Measurements from ENCODE around the gene PGBD5. TPM values are rescaled to one million over a fixed set of nuclear protein-coding genes. Genes with fewer than 3 reads are reported as not detected.

PGBD5 gene
- polyA plus RNA-seq, 3 donors = 0.44 TPM; not detected in 2

DNA sequence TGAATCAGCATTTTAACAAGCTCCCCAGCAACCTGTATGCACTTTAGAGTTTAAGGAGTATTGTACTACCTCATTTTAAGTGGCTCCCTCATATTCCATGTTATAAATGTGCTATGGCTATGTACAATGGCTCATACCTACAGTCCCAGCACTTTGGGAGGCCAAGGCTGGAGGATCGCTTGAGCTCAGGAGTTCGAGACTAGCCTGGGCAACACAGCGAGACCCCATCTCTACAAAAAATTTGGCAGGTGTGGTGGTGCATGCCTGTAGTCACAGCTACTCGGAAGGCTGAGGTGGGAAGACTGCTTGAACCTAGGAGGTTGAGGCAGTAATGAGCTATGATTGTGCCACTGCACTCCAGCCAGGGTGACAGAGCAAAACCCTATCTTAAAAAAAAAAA, 40.2 kb downstream of the PGBD5 start:
- Histone ChIP-seq H3K4me3 (replicated peaks in 1 of 3; ENCODE audit: low read depth in 2 of 3, low read length in 3 of 3) (no peak overlapping the region), H3K36me3 (replicated peaks in 1 of 2; ENCODE audit: control insufficient read depth in 1 of 2, insufficient read depth in 2 of 2, low read length in 2 of 2) (no peaks in the 10 kb centered on the region), H3K4me2 (replicated peaks; ENCODE audit: extremely low read depth, low read length, poor library complexity, severe bottlenecking) (no peak overlapping the region), H2AFZ (ENCODE audit: insufficient read depth, low read depth, low read length, poor library complexity, severe bottlenecking) (no peak overlapping the region), H3K4me1 (ENCODE audit: control insufficient read depth in 1 of 2, insufficient read depth in 2 of 2, low read length in 2 of 2) (no peaks in the 10 kb centered on the region), H3K27me3 (ENCODE audit: control insufficient read depth in 2 of 2, insufficient read depth in 2 of 2, low read length in 2 of 2) (no peaks in the 10 kb centered on the region), H3K79me2 (ENCODE audit: insufficient read depth, low read length) (no peaks in the 10 kb centered on the region), H3K27ac (ENCODE audit: low read depth in 1 of 2, low read length in 2 of 2) (no peak overlapping the region), H4K20me1 (ENCODE audit: insufficient read depth, low read length) (no peaks in the 10 kb centered on the region), H3K9ac (ENCODE audit: insufficient read depth, low read length, poor library complexity, severe bottlenecking) (no peak overlapping the region), H3K9me3 (replicated peaks in 1 of 2; ENCODE audit: control insufficient read depth in 1 of 2, insufficient read depth in 1 of 2, low read length in 2 of 2) (peaks cover 0 to 6% of the 10 kb centered on the region in 2 donors)
- no CpG with 5 or more reads among the region's 4 CpGs for WGBS (ENCODE audit: insufficient coverage)
- H3K27ac Mint-ChIP-seq = peak overlapping the region in 1 of 7 donors; percentile 53
- DNase-seq = no peak
- H3K4me1 Mint-ChIP-seq = no peaks in the 10 kb centered on the region
- TF ChIP-seq, protein P1, sequence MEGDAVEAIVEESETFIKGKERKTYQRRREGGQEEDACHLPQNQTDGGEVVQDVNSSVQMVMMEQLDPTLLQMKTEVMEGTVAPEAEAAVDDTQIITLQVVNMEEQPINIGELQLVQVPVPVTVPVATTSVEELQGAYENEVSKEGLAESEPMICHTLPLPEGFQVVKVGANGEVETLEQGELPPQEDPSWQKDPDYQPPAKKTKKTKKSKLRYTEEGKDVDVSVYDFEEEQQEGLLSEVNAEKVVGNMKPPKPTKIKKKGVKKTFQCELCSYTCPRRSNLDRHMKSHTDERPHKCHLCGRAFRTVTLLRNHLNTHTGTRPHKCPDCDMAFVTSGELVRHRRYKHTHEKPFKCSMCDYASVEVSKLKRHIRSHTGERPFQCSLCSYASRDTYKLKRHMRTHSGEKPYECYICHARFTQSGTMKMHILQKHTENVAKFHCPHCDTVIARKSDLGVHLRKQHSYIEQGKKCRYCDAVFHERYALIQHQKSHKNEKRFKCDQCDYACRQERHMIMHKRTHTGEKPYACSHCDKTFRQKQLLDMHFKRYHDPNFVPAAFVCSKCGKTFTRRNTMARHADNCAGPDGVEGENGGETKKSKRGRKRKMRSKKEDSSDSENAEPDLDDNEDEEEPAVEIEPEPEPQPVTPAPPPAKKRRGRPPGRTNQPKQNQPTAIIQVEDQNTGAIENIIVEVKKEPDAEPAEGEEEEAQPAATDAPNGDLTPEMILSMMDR (IDR thresholded peaks at IDR 0.05) = no peak
- H3K4me3 Mint-ChIP-seq = no peak overlapping the region
- H3K9me3 Mint-ChIP-seq = peaks cover 0 to 9% (median 2%) of the 10 kb centered on the region in 7 donors
- H3K27me3 Mint-ChIP-seq (ENCODE audit: low read depth in 3 of 3) = peaks cover 13 to 16% (median 14%) of the 10 kb centered on the region in 3 donors
- intact Hi-C loops (cut with micrococcal nuclease) = no loop called here
- H3K36me3 Mint-ChIP-seq = no peaks in the 10 kb centered on the region

DNA sequence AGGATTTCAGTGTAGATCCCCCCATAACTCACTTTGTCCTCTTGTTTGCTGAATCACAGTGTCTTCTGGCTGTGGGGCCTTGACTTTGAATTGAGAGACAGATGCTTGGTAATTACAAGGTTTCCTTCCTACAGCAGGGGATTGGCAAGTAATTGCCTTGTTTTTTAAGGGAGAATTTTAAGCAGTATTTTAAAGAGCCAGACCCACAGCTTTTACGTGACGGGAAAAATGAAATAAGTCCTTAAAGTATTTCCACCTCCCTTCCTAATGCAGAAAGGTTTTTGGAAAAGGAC, 41.0 kb downstream of the PGBD5 start:
- Histone ChIP-seq H2AFZ (ENCODE audit: insufficient read depth, low read depth, low read length, poor library complexity, severe bottlenecking) (no peak overlapping the region), H3K36me3 (replicated peaks in 1 of 2; ENCODE audit: control insufficient read depth in 1 of 2, insufficient read depth in 2 of 2, low read length in 2 of 2) (no peaks in the 10 kb centered on the region), H3K4me3 (replicated peaks in 1 of 3; ENCODE audit: low read depth in 2 of 3, low read length in 3 of 3) (no peak overlapping the region), H3K27me3 (ENCODE audit: control insufficient read depth in 2 of 2, insufficient read depth in 2 of 2, low read length in 2 of 2) (no peaks in the 10 kb centered on the region), H3K27ac (ENCODE audit: low read depth in 1 of 2, low read length in 2 of 2) (no peak overlapping the region), H3K9ac (ENCODE audit: insufficient read depth, low read length, poor library complexity, severe bottlenecking) (no peak overlapping the region), H4K20me1 (ENCODE audit: insufficient read depth, low read length) (no peaks in the 10 kb centered on the region), H3K9me3 (replicated peaks in 1 of 2; ENCODE audit: control insufficient read depth in 1 of 2, insufficient read depth in 1 of 2, low read length in 2 of 2) (peaks cover 0 to 4% of the 10 kb centered on the region in 2 donors), H3K4me2 (replicated peaks; ENCODE audit: extremely low read depth, low read length, poor library complexity, severe bottlenecking) (no peak overlapping the region), H3K79me2 (ENCODE audit: insufficient read depth, low read length) (no peaks in the 10 kb centered on the region), H3K4me1 (ENCODE audit: control insufficient read depth in 1 of 2, insufficient read depth in 2 of 2, low read length in 2 of 2) (no peaks in the 10 kb centered on the region)
- Mint-ChIP-seq H3K27ac (no peak overlapping the region), H3K36me3 (no peaks in the 10 kb centered on the region), H3K27me3 (ENCODE audit: low read depth in 3 of 3) (peaks cover 7 to 13% (median 10%) of the 10 kb centered on the region in 3 donors), H3K9me3 (peaks cover 0 to 9% (median 0%) of the 10 kb centered on the region in 7 donors), H3K4me3 (no peak overlapping the region), H3K4me1 (no peaks in the 10 kb centered on the region)
- intact Hi-C loops (cut with micrococcal nuclease) = no loop called here
- TF ChIP-seq, protein P1 (IDR thresholded peaks at IDR 0.05) = no peak
- WGBS (ENCODE audit: insufficient coverage) = no CpG with 5 or more reads among the region's 2 CpGs
- no peak for DNase-seq

Data from CD14-positive monocyte (primary cell).